Right kidney (tissue), 1 donor: Measurements from ENCODE around the gene NCKAP5.
"Not testable (repeated sequence)": the region's sequence is repeated elsewhere in the genome, so short reads cannot be mapped to it uniquely, and the experiment has no call there.

Experiments
- DNase-seq: peaks from one replicate; pipeline ENCODE4 v3.0.0-alpha.2; 2016

NCKAP5 gene

GRCh38 chr2:132750606-132751005, 817.7 kb downstream of the NCKAP5 start:
- DNase-seq = no peak

GRCh38 chr2:132747046-132747445, 821.2 kb downstream of the NCKAP5 start:
- no peak for DNase-seq

- DNase-seq = no peak
These were observed 826.5 kb downstream of the NCKAP5 start for GRCh38 chr2:132741754-132742153.

- no peak for DNase-seq
These were observed 828.1 kb downstream of the NCKAP5 start for GRCh38 chr2:132740081-132740720.

- no peak for DNase-seq
These were observed 830.0 kb downstream of the NCKAP5 start for GRCh38 chr2:132738223-132738622.

GRCh38 chr2:132736059-132736458, 832.2 kb downstream of the NCKAP5 start:
- no peak for DNase-seq

- no peak for DNase-seq
These were observed 833.3 kb downstream of the NCKAP5 start for GRCh38 chr2:132734961-132735360.

- no peak for DNase-seq
These were observed 835.2 kb downstream of the NCKAP5 start for GRCh38 chr2:132733094-132733493.

GRCh38 chr2:132732694-132733093, 835.6 kb downstream of the NCKAP5 start:
- no peak for DNase-seq

- no peak for DNase-seq
These were observed 836.8 kb downstream of the NCKAP5 start for GRCh38 chr2:132731441-132731840.

- no peak for DNase-seq
These were observed 837.7 kb downstream of the NCKAP5 start for GRCh38 chr2:132730611-132731010.

GRCh38 chr2:132729522-132729921, 838.7 kb downstream of the NCKAP5 start:
- no peak for DNase-seq

- DNase-seq = no peak
These were observed 842.1 kb downstream of the NCKAP5 start for GRCh38 chr2:132726155-132726554.

GRCh38 chr2:132725748-132726147, 842.5 kb downstream of the NCKAP5 start:
- no peak for DNase-seq

GRCh38 chr2:132725148-132725547, 843.1 kb downstream of the NCKAP5 start:
- no peak for DNase-seq

GRCh38 chr2:132721938-132722337, 846.3 kb downstream of the NCKAP5 start:
- DNase-seq = no peak

GRCh38 chr2:132720393-132720792, 847.9 kb downstream of the NCKAP5 start:
- no peak for DNase-seq

GRCh38 chr2:132719480-132719879, 848.8 kb downstream of the NCKAP5 start:
- no peak for DNase-seq

- no peak for DNase-seq
These were observed 851.3 kb downstream of the NCKAP5 start for GRCh38 chr2:132716954-132717353.

GRCh38 chr2:132715386-132716351, 852.6 kb downstream of the NCKAP5 start:
- DNase-seq = no peak

- no peak for DNase-seq
These were observed 864.9 kb downstream of the NCKAP5 start for GRCh38 chr2:132703396-132703795.

- DNase-seq = no peak
These were observed 866.5 kb downstream of the NCKAP5 start for GRCh38 chr2:132701810-132702209.

GRCh38 chr2:132699802-132700201, 868.5 kb downstream of the NCKAP5 start:
- not testable (repeated sequence) for DNase-seq

- DNase-seq = not testable (repeated sequence)
These were observed 869.9 kb downstream of the NCKAP5 start for GRCh38 chr2:132698347-132698746.
